ENCODE data around the gene ARMCX6.

Gene ARMCX6

GRCh38 chrX:101595739-101596419, 21.9 kb downstream of the ARMCX6 start:
- peak; percentile 62 for DNase-seq (ENCODE audit: low read depth)
- peak; percentile 50 for TF ChIP-seq CTCF (IDR thresholded peaks at IDR 0.05; ENCODE audit: low read depth, low read length, missing control alignments)
- H3K4me3 ChIP-seq (ENCODE audit: low read depth, low read length), result no peak overlapping the region
